AML-193 (cell line): ENCODE results near the gene VPS37B.
"Not testable (repeated sequence)": the region's sequence is repeated elsewhere in the genome, so short reads cannot be mapped to it uniquely, and the experiment has no call there.

Experiments
- DNase-seq, 2 experiments: peaks; one replicate each; lab custom pipeline; 2025; lab: John Stamatoyannopoulos, UW

VPS37B gene

GRCh38 chr12:122882908-122883558 lies 12.9 kb downstream of the VPS37B start:
- no peak for DNase-seq

DNA sequence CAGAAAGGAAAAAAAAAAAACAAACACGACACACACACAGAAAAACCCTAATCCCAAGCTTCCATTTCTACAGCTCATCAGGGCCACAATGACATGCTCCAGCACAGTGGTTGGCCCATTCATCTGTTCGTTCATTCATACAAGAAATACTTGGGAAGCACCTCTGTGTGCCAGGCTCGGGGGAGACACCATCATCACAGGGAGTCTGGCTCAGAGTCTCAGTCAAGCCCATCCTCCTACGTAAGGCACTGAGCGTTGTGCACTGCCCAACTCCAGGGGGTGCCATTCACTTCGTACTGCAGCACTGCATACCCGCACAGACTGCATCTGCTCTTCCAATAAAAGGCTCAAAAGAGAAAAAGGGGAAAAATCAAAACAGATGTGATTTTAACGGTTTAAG lies 15.3 kb downstream of the VPS37B start:
- DNase-seq = no peak

- no peak for DNase-seq
Measured at GRCh38 chr12:122880155-122880667, 15.7 kb downstream of the VPS37B start.

DNA sequence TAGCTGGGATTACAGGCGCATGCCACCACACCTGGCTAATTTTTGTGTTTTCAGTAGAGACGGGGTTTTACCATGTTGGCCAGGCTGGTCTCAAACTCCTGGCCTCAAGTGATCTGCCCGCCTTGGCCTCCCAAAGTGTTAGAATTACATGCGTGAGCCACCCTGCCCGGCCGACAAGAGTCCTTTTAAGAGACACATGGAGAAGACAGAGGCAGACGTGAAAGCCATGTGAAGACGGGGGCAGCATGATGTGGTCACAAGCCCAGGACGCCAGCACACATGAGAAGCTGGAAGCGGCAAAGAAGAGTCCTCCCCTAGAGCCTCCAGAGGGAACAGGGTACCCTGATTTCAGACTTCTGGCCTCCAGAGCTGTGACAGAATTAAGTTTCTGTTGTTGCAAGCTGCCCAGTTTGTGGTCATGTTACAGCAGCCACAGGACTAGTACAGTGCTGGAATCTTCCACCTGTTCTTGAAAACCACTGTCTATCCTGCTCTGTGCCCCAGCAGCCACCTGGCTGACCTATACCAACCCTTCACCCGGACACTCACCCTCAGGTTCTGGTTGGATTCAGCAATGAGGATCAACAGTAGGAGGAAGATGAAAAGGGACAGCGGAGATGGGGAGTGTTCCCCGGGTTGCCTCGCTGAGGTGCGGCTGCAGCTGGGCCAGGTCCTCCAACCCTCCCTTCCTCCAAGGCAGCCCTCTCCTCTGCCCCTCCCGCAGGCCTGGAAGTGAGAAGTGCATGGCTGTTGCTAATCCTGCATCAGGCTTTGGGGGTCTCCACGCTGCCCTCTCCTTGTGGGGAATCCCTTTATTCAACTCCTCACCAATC lies 16.9 kb downstream of the VPS37B start:
- DNase-seq = no peak

- DNase-seq = no peak
Measured at GRCh38 chr12:122876731-122877130, 19.2 kb downstream of the VPS37B start.

GRCh38 chr12:122876281-122876680 lies 19.6 kb downstream of the VPS37B start:
- DNase-seq = not testable (repeated sequence)

- no peak for DNase-seq
Measured at GRCh38 chr12:122875590-122876220, 20.2 kb downstream of the VPS37B start.

- no peak for DNase-seq
Measured at GRCh38 chr12:122874081-122874480, 21.8 kb downstream of the VPS37B start.

- no peak for DNase-seq
Measured at GRCh38 chr12:122873540-122873939, 22.4 kb downstream of the VPS37B start.

- no peak for DNase-seq
Measured at GRCh38 chr12:122872815-122873361, 23.0 kb downstream of the VPS37B start.

DNA sequence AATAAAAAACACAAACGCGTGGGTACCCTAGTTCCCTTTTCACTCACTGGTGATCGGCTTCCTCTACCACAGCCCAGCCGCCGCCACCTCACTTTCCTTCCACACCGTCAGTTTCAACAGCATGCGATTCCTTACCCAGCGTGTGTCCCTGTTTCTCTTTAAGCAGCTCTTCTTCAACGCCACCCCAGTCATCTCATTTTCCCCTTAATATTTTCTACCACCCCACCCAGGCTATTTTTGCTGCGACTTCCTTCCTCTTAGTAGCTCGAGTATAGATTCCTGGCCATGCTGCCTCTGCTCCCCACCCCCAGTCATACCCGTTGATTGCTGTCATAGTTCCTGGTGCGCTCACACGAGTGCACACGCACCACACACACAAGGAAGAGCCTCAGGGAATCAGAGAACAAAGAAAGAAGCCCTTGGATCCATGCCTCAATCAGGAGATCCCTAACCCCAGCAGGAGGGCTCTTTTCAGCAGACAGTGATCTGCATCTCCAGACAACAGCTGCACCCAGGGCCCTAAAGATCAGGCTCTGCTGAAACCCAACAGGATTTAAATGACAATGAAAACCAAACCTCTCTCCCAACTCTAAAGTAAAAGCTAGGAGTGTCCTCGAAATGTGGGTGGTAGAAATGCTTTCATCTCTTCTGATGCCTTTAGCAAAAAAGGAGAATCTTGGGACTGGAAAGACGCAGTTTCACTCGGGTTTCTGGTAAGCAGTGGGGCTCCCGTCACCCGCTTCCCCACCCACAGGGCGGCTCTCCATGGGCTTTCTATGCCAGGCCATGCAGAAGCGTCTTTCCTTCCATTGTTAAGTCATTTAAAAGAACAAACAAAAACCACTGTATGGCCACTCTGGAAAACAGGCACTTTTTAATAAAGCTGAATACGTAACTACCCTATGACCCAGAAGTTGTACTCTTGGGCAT lies 23.8 kb downstream of the VPS37B start:
- DNase-seq = peak; percentile 77 to 79

DNA sequence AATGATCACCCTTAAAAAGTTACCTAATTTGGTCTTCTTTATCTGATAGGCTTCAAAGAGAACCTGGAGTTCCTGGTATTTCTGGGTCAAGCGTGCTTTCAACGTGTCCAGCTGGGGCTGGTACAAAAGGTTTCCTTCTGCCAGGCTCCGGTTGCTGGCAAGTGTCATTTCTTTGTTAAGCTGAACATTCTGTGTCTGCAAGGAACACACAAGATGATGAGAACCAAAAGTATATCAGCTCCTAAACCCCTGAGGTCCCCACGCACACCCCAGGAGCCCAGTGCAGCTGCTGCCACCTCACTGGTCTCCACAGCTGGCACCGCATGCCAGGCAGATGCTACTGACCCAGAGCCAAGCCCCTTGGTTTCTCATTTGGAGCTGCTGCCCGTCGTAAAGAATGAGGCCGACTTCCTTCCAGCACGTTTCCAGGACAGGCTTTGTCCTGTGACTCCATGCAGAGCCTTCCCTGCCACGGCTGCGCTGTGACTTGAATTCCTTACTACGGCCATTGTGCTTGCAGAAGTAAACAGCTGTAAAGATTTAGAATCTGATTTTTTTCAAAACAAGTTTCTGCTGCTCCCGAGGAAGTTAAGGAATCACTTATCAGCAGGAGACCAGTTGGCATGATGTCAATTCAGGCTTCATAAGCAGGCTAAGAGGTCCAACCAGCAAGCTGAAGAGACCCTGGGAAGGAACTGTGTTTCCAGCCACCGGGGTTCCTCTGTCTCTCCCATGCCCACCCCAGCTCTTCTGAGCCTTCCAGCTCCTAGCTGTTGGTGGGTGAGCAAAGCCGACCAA lies 24.9 kb downstream of the VPS37B start:
- no peak for DNase-seq

DNA sequence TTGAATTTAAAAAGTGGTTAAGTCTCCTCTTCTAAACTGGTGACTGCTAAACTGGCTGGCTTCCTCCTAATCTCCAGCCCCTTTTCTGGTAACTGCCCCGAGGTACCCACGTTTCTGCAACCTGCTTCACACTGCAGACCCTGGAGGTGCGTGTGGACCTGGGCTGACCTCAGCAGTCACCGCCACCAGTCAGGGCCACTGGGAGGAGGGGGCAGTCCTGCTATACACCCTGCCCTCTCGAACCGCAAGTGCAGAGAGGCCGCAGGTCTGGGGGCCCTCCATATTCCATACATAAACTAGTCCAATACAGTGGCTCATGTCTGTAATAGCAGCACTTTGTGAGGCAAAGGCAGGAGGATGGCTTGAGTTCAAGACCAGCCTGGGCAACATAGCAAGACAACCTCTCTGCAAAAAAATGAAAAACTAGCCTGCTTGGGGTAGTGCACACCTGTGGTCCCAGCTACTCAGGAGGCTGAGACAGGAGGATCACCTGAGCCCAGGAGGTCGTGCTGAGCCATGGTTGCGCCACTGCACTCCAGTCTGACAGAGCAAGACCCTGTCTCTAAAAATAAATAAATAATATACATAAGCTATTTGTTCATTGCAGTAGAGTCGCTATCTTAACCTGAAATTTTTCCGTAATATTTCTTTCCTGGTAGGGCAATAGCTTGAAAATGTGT lies 25.6 kb downstream of the VPS37B start:
- no peak for DNase-seq

DNA sequence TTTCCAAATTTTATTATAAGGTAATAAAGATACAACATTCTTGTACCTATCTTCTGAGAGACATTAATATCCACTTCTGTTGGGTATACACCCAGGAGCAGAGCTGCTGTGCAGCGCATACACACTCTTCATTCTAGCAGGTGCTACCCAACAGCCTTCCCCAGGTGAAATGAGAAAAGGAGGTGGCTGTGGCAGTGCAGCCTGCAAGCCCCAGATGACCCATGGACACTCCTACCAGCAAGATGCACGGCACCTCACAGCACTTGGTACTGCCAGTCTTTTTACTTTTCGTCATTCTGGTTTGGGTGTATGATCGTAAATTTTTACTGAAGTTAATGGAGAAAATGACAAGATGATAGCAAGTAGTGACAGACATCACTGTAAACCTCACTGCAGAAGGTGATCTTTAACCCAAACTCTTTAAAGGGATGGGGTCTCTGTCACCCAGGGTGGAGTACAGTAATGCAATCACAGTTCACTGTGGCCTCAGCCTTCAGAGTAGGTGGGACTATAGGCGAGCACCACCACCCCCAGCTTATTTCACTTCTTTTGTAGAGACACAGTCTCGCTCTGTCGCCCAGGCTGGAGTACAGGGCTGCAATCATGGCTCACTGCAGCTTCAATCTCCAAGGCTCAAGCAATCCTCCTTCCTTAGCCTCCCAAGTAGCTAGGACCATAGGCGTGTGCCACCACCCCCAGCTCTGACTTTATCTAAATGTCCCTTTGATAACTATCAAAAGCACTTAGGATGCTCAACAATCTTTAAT lies 26.5 kb downstream of the VPS37B start:
- DNase-seq = no peak

DNA sequence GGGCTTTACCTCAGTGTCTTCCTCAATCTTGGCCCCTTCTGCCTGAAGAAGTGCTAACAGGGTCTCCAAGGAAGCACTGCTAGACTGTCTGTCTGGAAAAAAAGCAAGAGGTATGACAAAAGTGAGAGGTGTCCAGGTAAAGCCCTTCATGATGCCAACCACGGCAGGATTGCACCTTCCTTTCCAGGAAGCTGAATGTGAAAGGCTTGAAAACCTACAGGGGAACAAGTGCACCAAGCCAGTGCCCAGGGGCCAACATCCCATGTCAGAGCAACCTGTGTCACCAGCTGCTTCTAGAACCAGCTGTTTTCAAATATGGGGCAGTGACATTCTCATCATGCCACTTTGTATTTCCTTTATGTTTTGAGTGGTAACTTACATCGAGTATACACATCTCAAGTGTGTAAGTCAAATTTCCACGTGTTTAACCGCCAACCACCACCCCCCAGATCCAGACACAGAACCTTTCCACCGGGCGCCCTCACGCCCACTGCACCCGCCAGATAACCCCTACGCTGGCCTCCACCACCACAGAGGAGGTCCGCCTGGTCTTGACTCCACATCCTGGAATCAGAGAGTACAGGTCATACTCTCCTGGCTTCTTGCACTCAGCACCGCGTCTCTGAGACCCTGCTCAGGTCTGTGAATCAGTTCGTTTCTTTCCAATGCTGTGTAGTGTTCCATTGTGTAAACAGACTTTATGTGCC lies 27.3 kb downstream of the VPS37B start:
- DNase-seq = no peak

DNA sequence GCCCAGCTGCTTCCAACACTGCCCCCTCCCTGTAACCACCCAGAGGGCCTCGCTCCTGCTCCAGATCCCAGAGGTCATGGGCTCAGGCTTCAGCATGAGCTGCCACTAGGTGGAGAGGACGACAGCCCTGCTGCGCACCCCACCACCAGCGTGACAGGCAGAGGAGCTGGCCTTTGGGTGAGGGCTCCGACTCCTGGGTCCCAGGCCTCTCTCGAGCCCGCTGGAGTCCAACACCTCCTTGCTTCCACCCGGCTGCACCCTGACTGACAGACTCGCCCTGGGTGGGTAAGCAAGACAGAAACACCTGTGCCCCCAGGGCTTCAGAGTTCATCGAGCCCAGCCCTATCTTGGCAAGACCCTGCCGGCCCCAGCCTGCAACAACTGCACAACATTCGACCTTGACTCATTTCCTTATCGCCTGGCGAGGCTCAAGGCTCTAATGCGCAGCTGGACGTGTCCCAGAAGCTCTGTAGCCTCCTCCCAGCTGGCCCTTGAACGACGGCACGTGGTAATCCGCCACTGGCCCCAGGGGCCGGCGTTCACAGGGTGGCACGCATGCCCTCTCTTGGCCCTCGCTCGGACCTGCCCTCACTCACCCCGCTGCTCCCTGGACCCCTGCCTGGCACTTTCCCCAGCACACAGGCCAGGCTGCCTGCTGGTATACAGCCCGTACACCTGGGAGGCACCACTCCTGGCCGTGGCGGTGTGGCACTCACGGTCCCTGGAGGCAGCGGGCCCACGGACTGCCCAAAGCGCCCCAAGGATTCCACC lies 28.0 kb downstream of the VPS37B start:
- DNase-seq = no peak

GRCh38 chr12:122866950-122867607 lies 28.8 kb downstream of the VPS37B start:
- no peak for DNase-seq
